Neural cell (in vitro differentiated cells): ENCODE measurements around the gene FNDC3A.

Source experiments
- EZH2 ChIP-seq: fragments of 200-600, 300-800 bp; shearing (Covaris generic), sonication (generic); IDR thresholded peaks from 2 replicates; pipeline ENCODE4 v1.6.1; 2014; ENCODE audit warnings: antibody characterized with exemption, low read length, borderline replicate concordance, mild to moderate bottlenecking; ENCODE audit not compliant: insufficient read depth, poor library complexity, severe bottlenecking
- TAF1 ChIP-seq: IDR thresholded peaks from 2 replicates; pipeline ENCODE4 v1.6.1; 2012; ENCODE audit warnings: low read depth
- TF ChIP-seq, protein P1 (sequence below): fragments of 450-650 bp; IDR thresholded peaks from 2 replicates; pipeline ENCODE4 v1.5.1; 2014; ENCODE audit warnings: antibody characterized with exemption, mild to moderate bottlenecking, moderate library complexity; ENCODE audit not compliant: poor library complexity, severe bottlenecking

DNA sequence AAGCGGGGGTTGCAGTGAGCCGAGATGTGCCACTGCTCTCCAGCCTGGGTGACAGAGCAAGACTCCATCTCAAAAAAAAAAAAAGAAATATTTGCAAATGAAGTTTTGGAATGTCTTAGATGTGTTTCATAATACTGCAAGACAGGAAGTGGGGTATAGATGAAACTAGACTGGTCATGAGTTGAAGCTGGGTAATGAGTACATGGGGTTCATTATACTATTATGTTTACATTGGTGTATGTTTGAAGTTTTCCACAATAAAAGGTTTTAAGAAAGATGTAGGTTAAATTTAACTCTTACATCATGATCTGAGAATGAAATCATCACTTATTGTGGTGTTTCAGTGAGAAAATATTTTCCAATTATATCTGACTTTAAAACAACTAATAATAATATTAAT lies 19.0 kb downstream of the FNDC3A start:
- TF ChIP-seq, protein P1, sequence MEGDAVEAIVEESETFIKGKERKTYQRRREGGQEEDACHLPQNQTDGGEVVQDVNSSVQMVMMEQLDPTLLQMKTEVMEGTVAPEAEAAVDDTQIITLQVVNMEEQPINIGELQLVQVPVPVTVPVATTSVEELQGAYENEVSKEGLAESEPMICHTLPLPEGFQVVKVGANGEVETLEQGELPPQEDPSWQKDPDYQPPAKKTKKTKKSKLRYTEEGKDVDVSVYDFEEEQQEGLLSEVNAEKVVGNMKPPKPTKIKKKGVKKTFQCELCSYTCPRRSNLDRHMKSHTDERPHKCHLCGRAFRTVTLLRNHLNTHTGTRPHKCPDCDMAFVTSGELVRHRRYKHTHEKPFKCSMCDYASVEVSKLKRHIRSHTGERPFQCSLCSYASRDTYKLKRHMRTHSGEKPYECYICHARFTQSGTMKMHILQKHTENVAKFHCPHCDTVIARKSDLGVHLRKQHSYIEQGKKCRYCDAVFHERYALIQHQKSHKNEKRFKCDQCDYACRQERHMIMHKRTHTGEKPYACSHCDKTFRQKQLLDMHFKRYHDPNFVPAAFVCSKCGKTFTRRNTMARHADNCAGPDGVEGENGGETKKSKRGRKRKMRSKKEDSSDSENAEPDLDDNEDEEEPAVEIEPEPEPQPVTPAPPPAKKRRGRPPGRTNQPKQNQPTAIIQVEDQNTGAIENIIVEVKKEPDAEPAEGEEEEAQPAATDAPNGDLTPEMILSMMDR: no peak
- TF ChIP-seq EZH2: no peak
- TF ChIP-seq TAF1: no peak
